Kidney (tissue), 14 donors: ENCODE results near the gene TPRG1. TPM values are rescaled to one million over a fixed set of nuclear protein-coding genes. Genes with fewer than 3 reads are reported as not detected.
A peak's percentile ranks its signal among the peaks of the same experiment; 100 is the strongest.

ENCODE experiments used
- DNase-seq, 5 donors: peaks; one replicate each; pipeline ENCODE4 v3.0.0-alpha.2; 2013 to 2020
- FAIRE-seq: peaks from 2 replicates; lab custom pipeline; 2012; peaks lifted over from hg19 to GRCh38; lab: Jason Lieb, UNC
- H3K27ac ChIP-seq, 2 donors: one replicate each; pipeline ENCODE4 v1.7.0; 2013; ENCODE audit warnings: low read depth in 2 of 2, low read length in 2 of 2, inconsistent platforms in 1 of 2
- H3K27me3 ChIP-seq: one replicate; pipeline ENCODE4 v1.7.1; 2013; ENCODE audit warnings: low read length, inconsistent platforms; ENCODE audit not compliant: control insufficient read depth, insufficient read depth
- H3K36me3 ChIP-seq, 3 donors: one replicate each; pipeline versions ENCODE4 v1.7.0 to v1.7.1; 2013; ENCODE audit warnings: low read length in 3 of 3, control low read depth in 1 of 3, inconsistent platforms in 1 of 3; ENCODE audit not compliant: insufficient read depth in 3 of 3, control insufficient read depth in 2 of 3
- H3K4me1 ChIP-seq, 3 donors: one replicate each; pipeline versions ENCODE4 v1.7.0 to v1.7.1; 2013; ENCODE audit warnings: low read length in 3 of 3, inconsistent platforms in 1 of 3, low read depth in 1 of 3; ENCODE audit not compliant: control insufficient read depth in 2 of 3, insufficient read depth in 2 of 3
- H3K4me3 ChIP-seq, 3 donors: one replicate each; pipeline versions ENCODE4 v1.7.0 to v1.8.1; 2013; ENCODE audit warnings: low read length in 3 of 3, control low read depth in 1 of 3, inconsistent platforms in 1 of 3
- H3K9ac ChIP-seq, 3 donors: one replicate each; pipeline versions ENCODE4 v1.7.0 to v1.7.1; 2013; ENCODE audit warnings: low read length in 3 of 3, control low read depth in 1 of 3, inconsistent platforms in 1 of 3
- H3K9me3 ChIP-seq, 3 donors: one replicate each; pipeline versions ENCODE4 v1.7.0 to v1.7.1; 2013; ENCODE audit warnings: low read length in 3 of 3, control low read depth in 1 of 3, inconsistent platforms in 1 of 3; ENCODE audit not compliant: control insufficient read depth in 2 of 3, insufficient read depth in 1 of 3
- CTCF ChIP-seq: IDR thresholded peaks from 3 replicates; pipeline ENCODE4 v1.5.1; 2012; ENCODE audit warnings: mild to moderate bottlenecking, moderate library complexity, borderline replicate concordance; ENCODE audit not compliant: insufficient read depth; ENCODE audit errors: extremely low read depth
- intact Hi-C: fragments of 100-400 bp; cut with DNase I; formaldehyde crosslinking; loops from one replicate; pipeline ENCODE4 v1.11.1; 2022
- polyA plus RNA-seq: library from polyadenylated mRNA; stranded (reverse); fragments of 350-450 nt; fragmentation: Illumina TruSeq; extraction: RNeasy Lipid Tissue Mini Kit (QIAGEN cat#74804); gene quantifications from one replicate; pipeline ENCODE4 v1.2.3, GENCODE V29; 2014; ENCODE audit warnings: low read depth, low replicate concordance; ENCODE audit not compliant: insufficient read depth
- total RNA-seq: library from RNA; stranded (reverse); fragmentation: NEBNext Ultra II Directional; extraction: Animal tissue kit (Norgen Biotek cat#: 25700); gene quantifications from one replicate; pipeline ENCODE4 v1.2.1, GENCODE V29; 2021
- donor health status: control.
- donor health status: control.
- donor health status: control.
- donor health status: control.
- donor health status: control.
- donor health status: DM: yes; HTN: yes; CAD: no.
- donor health status: Normal renal cell carcinoma (clear cell type).

Gene TPRG1
- total and polyA plus RNA-seq, 2 donors from 2014 or later, result 0.37 to 2.7 TPM

GRCh38 chr3:189360291-189360690 is 188.5 kb downstream of the TPRG1 start:
- H3K4me1 ChIP-seq, result no peaks in the 10 kb centered on the region
- no peak overlapping the region for H3K9ac ChIP-seq
- no peaks in the 10 kb centered on the region for H3K27me3 ChIP-seq
- intact Hi-C loops, result no loop called here
- H3K36me3 ChIP-seq, result no peaks in the 10 kb centered on the region
- H3K4me3 ChIP-seq, result no peak overlapping the region
- DNase-seq (no peak), FAIRE-seq (no peak)
- no peak overlapping the region for H3K27ac ChIP-seq
- H3K9me3 ChIP-seq, result no peaks in the 10 kb centered on the region
- TF ChIP-seq CTCF, result no peak

- no peak for FAIRE-seq
- intact Hi-C loops, result no loop called here
- no peaks in the 10 kb centered on the region for H3K9me3 ChIP-seq
Measured at GRCh38 chr3:189361103-189361835, 189.5 kb downstream of the TPRG1 start.

GRCh38 chr3:189363590-189364255 is 192.0 kb downstream of the TPRG1 start:
- FAIRE-seq, result no peak
- H3K27me3 ChIP-seq, result no peaks in the 10 kb centered on the region
- H3K9me3 ChIP-seq, result no peaks in the 10 kb centered on the region
- H3K27ac ChIP-seq, result no peak overlapping the region
- H3K9ac ChIP-seq, result no peak overlapping the region
- no peaks in the 10 kb centered on the region for H3K4me1 ChIP-seq
- H3K4me3 ChIP-seq, result no peak overlapping the region
- TF ChIP-seq CTCF, result no peak
- no peaks in the 10 kb centered on the region for H3K36me3 ChIP-seq
- DNase-seq, result no peak
- intact Hi-C loops, result no loop called here

More at GRCh38 chr3:189361103-189361835, 189.5 kb downstream of the TPRG1 start:
- Histone ChIP-seq H3K4me3 (no peak overlapping the region), H3K9ac (no peak overlapping the region), H3K27ac (no peak overlapping the region), H3K4me1 (no peaks in the 10 kb centered on the region), H3K27me3 (no peaks in the 10 kb centered on the region), H3K36me3 (no peaks in the 10 kb centered on the region)
- no peak for TF ChIP-seq CTCF
- peak in 1 of 5 donors; percentile 28 for DNase-seq
